GM18868 (cell line): Measurements from ENCODE around the gene HAO2.
"Not testable (repeated sequence)": the region's sequence is repeated elsewhere in the genome, so short reads cannot be mapped to it uniquely, and the experiment has no call there.

Experiments
- ATAC-seq: cut with Tn5 transposase; IDR thresholded peaks from one replicate; pipeline ENCODE4 v1.9.1; 2021; ENCODE audit warnings: mild to moderate bottlenecking, moderate library complexity; ENCODE audit not compliant: unreplicated experiment

Gene HAO2

GRCh38 chr1:119368554-119368953, at the start of gene HAO2:
Gene HAO2, plus strand, starts transcription at chr1:119368785. Its CDS starts 12,301 bp downstream, at chr1:119381086.
- no peak for ATAC-seq

- no peak for ATAC-seq
These were observed 48.5 kb upstream of the HAO2 start for GRCh38 chr1:119320100-119320499.

- ATAC-seq: no peak
These were observed 46.7 kb upstream of the HAO2 start for GRCh38 chr1:119321666-119322419.

GRCh38 chr1:119323216-119323982, 45.2 kb upstream of the HAO2 start:
- peak; percentile 82 for ATAC-seq

GRCh38 chr1:119324198-119324597, 44.4 kb upstream of the HAO2 start:
- ATAC-seq: peak; percentile 25

- no peak for ATAC-seq
These were observed 42.3 kb upstream of the HAO2 start for GRCh38 chr1:119326251-119326650.

GRCh38 chr1:119327094-119327449, 41.5 kb upstream of the HAO2 start:
- peak; percentile 1 for ATAC-seq

GRCh38 chr1:119327450-119328155, 41.0 kb upstream of the HAO2 start:
- peak; percentile 35 for ATAC-seq

GRCh38 chr1:119329541-119330461, 38.8 kb upstream of the HAO2 start:
- ATAC-seq: no peak

- no peak for ATAC-seq
These were observed 38.0 kb upstream of the HAO2 start for GRCh38 chr1:119330466-119331189.

- no peak for ATAC-seq
These were observed 37.4 kb upstream of the HAO2 start for GRCh38 chr1:119331190-119331515.

- ATAC-seq: no peak
These were observed 36.7 kb upstream of the HAO2 start for GRCh38 chr1:119331915-119332314.

- no peak for ATAC-seq
These were observed 36.0 kb upstream of the HAO2 start for GRCh38 chr1:119332622-119333021.

- ATAC-seq: no peak
These were observed 35.3 kb upstream of the HAO2 start for GRCh38 chr1:119333163-119333896.

GRCh38 chr1:119333897-119334250, 34.7 kb upstream of the HAO2 start:
- not testable (repeated sequence) for ATAC-seq

GRCh38 chr1:119336848-119337247, 31.7 kb upstream of the HAO2 start:
- no peak for ATAC-seq

GRCh38 chr1:119338004-119338403, 30.6 kb upstream of the HAO2 start:
- no peak for ATAC-seq

GRCh38 chr1:119338757-119339156, 29.8 kb upstream of the HAO2 start:
- ATAC-seq: no peak

GRCh38 chr1:119340861-119341261, 27.7 kb upstream of the HAO2 start:
- ATAC-seq: no peak
